ENCODE results near the gene C19orf25.

- TF ChIP-seq EP300 (IDR thresholded peaks at IDR 0.05; ENCODE audit: borderline replicate concordance), result no peak
- no peak for TF ChIP-seq CEBPB (IDR thresholded peaks at IDR 0.05)
- no peak for TF ChIP-seq MAX (IDR thresholded peaks at IDR 0.05)
- no peak for TF ChIP-seq REST (IDR thresholded peaks at IDR 0.05; ENCODE audit: low read depth)
- TF ChIP-seq TAF1 (IDR thresholded peaks at IDR 0.05; ENCODE audit: low read depth), result no peak
- TF ChIP-seq RAD21 (IDR thresholded peaks at IDR 0.05; ENCODE audit: low read depth), result no peak
- TF ChIP-seq FOXM1 (IDR thresholded peaks at IDR 0.05; ENCODE audit: borderline replicate concordance, low read depth), result no peak
- no peak for TF ChIP-seq YY1 (IDR thresholded peaks at IDR 0.05; ENCODE audit: low read depth)
- TF ChIP-seq USF1 (IDR thresholded peaks at IDR 0.05), result no peak
These were observed 41.4 kb downstream of the C19orf25 start for GRCh38 chr19:1437609-1438008.
